ENCODE data around the gene PYGL.

DNA sequence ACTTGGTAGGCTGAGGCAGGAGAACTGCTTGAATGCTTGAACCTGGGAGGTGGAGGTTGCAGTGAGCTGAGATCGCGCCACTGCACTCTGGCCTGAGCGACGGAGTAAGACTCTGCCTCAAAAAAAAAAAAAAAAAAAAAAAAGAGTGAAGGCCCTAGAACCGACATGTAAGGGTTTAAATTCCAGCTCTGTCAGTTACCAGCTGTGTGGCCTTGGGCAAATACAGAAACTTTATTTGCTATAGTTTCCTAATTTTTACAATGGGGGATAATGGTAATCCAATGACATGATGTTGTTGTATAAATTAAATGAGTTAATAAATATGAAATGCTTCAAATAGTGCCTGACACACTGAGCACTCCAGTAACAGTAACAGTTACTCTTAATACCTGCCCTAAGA lies 19.6 kb upstream of the PYGL start:
- TF ChIP-seq GATA3 (IDR thresholded peaks at IDR 0.05; ENCODE audit: low read depth, low read length) (no peak), GATA2 (IDR thresholded peaks at IDR 0.05; ENCODE audit: low read depth, low read length) (no peak)
